Dendritic cell treated with granulocyte-macrophage colony-stimulating factor and Interleukin-4, amounts not matched to agents 40 ng/mL and 50 ng/mL, for 4 days (primary cell): ENCODE data around the gene FAT1.

ENCODE experiments used
- H3K27ac Mint-ChIP-seq: one replicate; pipeline ENCODE4 v1.8.0; 2022; ENCODE audit warnings: mild to moderate bottlenecking, mixed read lengths
- H3K27me3 Mint-ChIP-seq: one replicate; pipeline ENCODE4 v1.8.0; 2022; ENCODE audit warnings: mild to moderate bottlenecking, mixed read lengths
- H3K36me3 Mint-ChIP-seq: one replicate; pipeline ENCODE4 v1.8.0; 2022; ENCODE audit warnings: low read depth, mixed read lengths
- H3K4me1 Mint-ChIP-seq: one replicate; pipeline ENCODE4 v1.8.0; 2022; ENCODE audit warnings: low read depth, mixed read lengths
- H3K4me3 Mint-ChIP-seq: one replicate; pipeline ENCODE4 v1.8.0; 2022; ENCODE audit warnings: mild to moderate bottlenecking, moderate library complexity, mixed read lengths
- H3K9me3 Mint-ChIP-seq: one replicate; pipeline ENCODE4 v1.8.0; 2022; ENCODE audit warnings: mixed read lengths
- intact Hi-C: fragments of 100-400 bp; cut with micrococcal nuclease; formaldehyde crosslinking; loops from one replicate; pipeline ENCODE4 v1.15.0; 2022

FAT1 gene

GRCh38 chr4:186541801-186542200 lies 181.9 kb downstream of the FAT1 start:
- no peak overlapping the region for H3K4me3 Mint-ChIP-seq
- no peaks in the 10 kb centered on the region for H3K27me3 Mint-ChIP-seq
- H3K9me3 Mint-ChIP-seq: peaks cover 66% of the 10 kb centered on the region
- no peaks in the 10 kb centered on the region for H3K4me1 Mint-ChIP-seq
- intact Hi-C loops: no loop called here
- no peaks in the 10 kb centered on the region for H3K36me3 Mint-ChIP-seq
- no peak overlapping the region for H3K27ac Mint-ChIP-seq

GRCh38 chr4:186537843-186538521 lies 185.7 kb downstream of the FAT1 start:
- H3K9me3 Mint-ChIP-seq: peaks cover 70% of the 10 kb centered on the region
- H3K36me3 Mint-ChIP-seq: no peaks in the 10 kb centered on the region
- no peaks in the 10 kb centered on the region for H3K4me1 Mint-ChIP-seq
- H3K27me3 Mint-ChIP-seq: no peaks in the 10 kb centered on the region
- intact Hi-C loops: no loop called here
- no peak overlapping the region for H3K27ac Mint-ChIP-seq
- no peak overlapping the region for H3K4me3 Mint-ChIP-seq
